ENCODE measurements around the gene CBX8. TPM values are rescaled to one million over a fixed set of nuclear protein-coding genes. Genes with fewer than 3 reads are reported as not detected.
"Not testable (repeated sequence)": the region's sequence is repeated elsewhere in the genome, so short reads cannot be mapped to it uniquely, and the experiment has no call there.

CBX8 gene
- total and polyA plus RNA-seq, 10 donors = 2.1 to 5.6 (median 3.4) TPM

- H3K36me3 ChIP-seq = no peaks in the 10 kb centered on the region
- H3K9me3 ChIP-seq = no peaks in the 10 kb centered on the region
- intact Hi-C loops (cut with DNase I; ENCODE audit: low total_unique reads) = no loop called here
- DNase-seq = no peak
- H3K4me3 ChIP-seq = no peak overlapping the region
- H3K27me3 ChIP-seq (replicated peaks in 1 of 7) = peaks cover 0 to 49% (median 0%) of the 10 kb centered on the region in 7 donors
- H3K27ac ChIP-seq = no peak overlapping the region
- 80 to 87% (median 85%) methylated on average over 11 to 21 of the region's 21 CpGs for WGBS, 5 donors
- no peaks in the 10 kb centered on the region for H3K4me1 ChIP-seq
- TF ChIP-seq POLR2AphosphoS5 (IDR thresholded peaks at IDR 0.05) (no peak), CTCF (IDR thresholded peaks at IDR 0.05 in 8 of 11, conservative IDR thresholded peaks at IDR 0.05 in 3 of 11) (no peak), POLR2A (IDR thresholded peaks at IDR 0.05) (no peak)
Observed at GRCh38 chr17:79760197-79760906, 36.5 kb downstream of the CBX8 start.

- Histone ChIP-seq H3K4me1 (no peaks in the 10 kb centered on the region), H3K36me3 (no peaks in the 10 kb centered on the region), H3K27me3 (replicated peaks in 1 of 7) (peaks cover 0 to 61% (median 0%) of the 10 kb centered on the region in 7 donors), H3K9me3 (no peaks in the 10 kb centered on the region), H3K27ac (no peak overlapping the region), H3K4me3 (no peak overlapping the region)
- intact Hi-C loops (cut with DNase I; ENCODE audit: low total_unique reads) = no loop called here
- WGBS, 5 donors = 89 to 93% (median 90%) methylated on average over 6 of the region's 6 CpGs
- DNase-seq = no peak
- TF ChIP-seq POLR2A (IDR thresholded peaks at IDR 0.05) (no peak), POLR2AphosphoS5 (IDR thresholded peaks at IDR 0.05) (no peak), CTCF (IDR thresholded peaks at IDR 0.05 in 8 of 11, conservative IDR thresholded peaks at IDR 0.05 in 3 of 11) (no peak)
Observed at GRCh38 chr17:79758271-79758670, 38.6 kb downstream of the CBX8 start.

- no peaks in the 10 kb centered on the region for H3K9me3 ChIP-seq
- intact Hi-C loops (cut with DNase I; ENCODE audit: low total_unique reads) = no loop called here
- no peak for TF ChIP-seq POLR2A (IDR thresholded peaks at IDR 0.05)
- TF ChIP-seq POLR2AphosphoS5 (IDR thresholded peaks at IDR 0.05) = no peak
- TF ChIP-seq CTCF (IDR thresholded peaks at IDR 0.05 in 8 of 11, conservative IDR thresholded peaks at IDR 0.05 in 3 of 11) = no peak
- no peak for DNase-seq
- peaks cover 0 to 69% (median 3%) of the 10 kb centered on the region in 7 donors for H3K27me3 ChIP-seq (replicated peaks in 1 of 7)
- no peaks in the 10 kb centered on the region for H3K36me3 ChIP-seq
- no peak overlapping the region for H3K27ac ChIP-seq
- H3K4me1 ChIP-seq = no peaks in the 10 kb centered on the region
- H3K4me3 ChIP-seq = no peak overlapping the region
- WGBS, 5 donors = 90 to 97% (median 92%) methylated on average over 15 of the region's 15 CpGs
Observed at GRCh38 chr17:79757140-79757745, 39.6 kb downstream of the CBX8 start.

GRCh38 chr17:79755591-79755990 lies 41.3 kb downstream of the CBX8 start:
- Histone ChIP-seq H3K4me1 (no peaks in the 10 kb centered on the region), H3K27ac (no peak overlapping the region), H3K9me3 (no peaks in the 10 kb centered on the region), H3K36me3 (no peaks in the 10 kb centered on the region), H3K4me3 (no peak overlapping the region), H3K27me3 (replicated peaks in 1 of 7) (peaks cover 0 to 82% (median 20%) of the 10 kb centered on the region in 7 donors)
- no peak for TF ChIP-seq POLR2A (IDR thresholded peaks at IDR 0.05)
- no peak for TF ChIP-seq POLR2AphosphoS5 (IDR thresholded peaks at IDR 0.05)
- TF ChIP-seq CTCF (IDR thresholded peaks at IDR 0.05 in 8 of 11, conservative IDR thresholded peaks at IDR 0.05 in 3 of 11) = no peak
- no peak for DNase-seq
- WGBS, 5 donors = 82 to 92% (median 87%) methylated on average over 12 to 14 of the region's 14 CpGs
- intact Hi-C loops (cut with DNase I; ENCODE audit: low total_unique reads) = no loop called here

- H3K27ac ChIP-seq; H3K36me3 ChIP-seq; H3K4me1 ChIP-seq; DNase-seq; H3K9me3 ChIP-seq; H3K4me3 ChIP-seq; intact Hi-C loops (cut with DNase I; ENCODE audit: low total_unique reads): not testable (repeated sequence)
- peaks cover 0 to 89% (median 27%) of the 10 kb centered on the region in 7 donors for H3K27me3 ChIP-seq (replicated peaks in 1 of 7)
- 83 to 92% (median 87%) methylated on average over 9 of the region's 9 CpGs for WGBS, 5 donors
Observed at GRCh38 chr17:79754903-79755302, 42.0 kb downstream of the CBX8 start.

Data from spleen (tissue), 11 donors.